ENCODE data around the gene NRF1. TPM values are rescaled to one million over a fixed set of nuclear protein-coding genes. Genes with fewer than 3 reads are reported as not detected.

Gene NRF1
- total RNA-seq, 2 donors from 2014 or later, result 19.2 to 37.6 TPM

DNA sequence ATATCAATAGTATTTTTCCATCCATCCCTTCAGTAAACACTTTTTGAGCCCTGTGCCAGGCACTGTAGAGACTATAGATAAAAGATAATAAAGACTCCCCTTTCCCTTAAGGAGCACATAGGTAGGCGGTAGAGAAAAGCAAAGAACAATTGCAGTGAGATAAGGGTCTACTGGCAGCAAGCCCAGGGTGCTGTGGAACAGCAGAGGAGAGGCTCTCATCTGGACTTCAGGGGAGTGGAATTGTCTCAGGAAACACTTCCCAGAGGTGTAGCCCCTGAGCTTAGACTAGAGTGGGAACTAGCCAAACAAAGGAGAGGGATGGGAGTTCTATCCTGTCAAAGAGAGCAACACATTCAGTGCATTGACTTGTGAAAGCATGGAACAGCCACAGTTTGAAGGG is 102.0 kb downstream of the NRF1 start:
- ATAC-seq (ENCODE audit: insufficient number of reproducible peaks, low FRiP score, low read depth), result no peak

DNA sequence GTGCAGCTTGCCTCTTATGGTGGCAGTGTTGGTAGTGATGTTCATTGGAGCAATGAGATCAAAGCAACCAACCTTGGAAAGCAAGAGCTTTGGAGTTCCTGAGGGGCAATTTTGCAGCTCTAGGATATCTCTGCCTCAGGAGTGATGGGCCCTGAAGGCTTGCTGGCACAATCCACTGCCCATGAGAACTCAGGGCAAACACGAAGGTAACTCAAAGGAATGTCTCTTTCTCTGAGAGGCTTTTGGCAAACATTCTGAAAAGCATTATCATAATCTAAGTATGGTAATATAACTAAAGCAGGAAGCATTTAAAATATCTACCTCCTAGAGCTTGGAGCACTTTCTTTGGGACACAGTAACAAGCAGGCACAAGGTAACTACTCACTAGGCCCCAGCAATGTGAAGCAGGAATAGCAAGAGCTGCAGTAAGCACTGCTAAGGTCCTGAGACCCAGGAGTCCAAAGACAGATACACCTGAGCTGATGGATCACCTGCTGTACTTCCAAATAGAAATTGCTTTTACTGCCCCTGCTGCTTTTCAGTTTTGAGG is 103.1 kb downstream of the NRF1 start:
- no peak overlapping the region for H3K4me3 ChIP-seq
- no peaks in the 10 kb centered on the region for H3K4me1 ChIP-seq (ENCODE audit: control insufficient read depth in 1 of 2, low read depth in 2 of 2)
- ATAC-seq (ENCODE audit: insufficient number of reproducible peaks, low FRiP score, low read depth) (no peak), DNase-seq (ENCODE audit: low spot score) (no peak)
- no peaks in the 10 kb centered on the region for H3K9me3 ChIP-seq
- H3K27me3 ChIP-seq (replicated peaks; ENCODE audit: insufficient read depth), result no peaks in the 10 kb centered on the region
- TF ChIP-seq, protein P1, sequence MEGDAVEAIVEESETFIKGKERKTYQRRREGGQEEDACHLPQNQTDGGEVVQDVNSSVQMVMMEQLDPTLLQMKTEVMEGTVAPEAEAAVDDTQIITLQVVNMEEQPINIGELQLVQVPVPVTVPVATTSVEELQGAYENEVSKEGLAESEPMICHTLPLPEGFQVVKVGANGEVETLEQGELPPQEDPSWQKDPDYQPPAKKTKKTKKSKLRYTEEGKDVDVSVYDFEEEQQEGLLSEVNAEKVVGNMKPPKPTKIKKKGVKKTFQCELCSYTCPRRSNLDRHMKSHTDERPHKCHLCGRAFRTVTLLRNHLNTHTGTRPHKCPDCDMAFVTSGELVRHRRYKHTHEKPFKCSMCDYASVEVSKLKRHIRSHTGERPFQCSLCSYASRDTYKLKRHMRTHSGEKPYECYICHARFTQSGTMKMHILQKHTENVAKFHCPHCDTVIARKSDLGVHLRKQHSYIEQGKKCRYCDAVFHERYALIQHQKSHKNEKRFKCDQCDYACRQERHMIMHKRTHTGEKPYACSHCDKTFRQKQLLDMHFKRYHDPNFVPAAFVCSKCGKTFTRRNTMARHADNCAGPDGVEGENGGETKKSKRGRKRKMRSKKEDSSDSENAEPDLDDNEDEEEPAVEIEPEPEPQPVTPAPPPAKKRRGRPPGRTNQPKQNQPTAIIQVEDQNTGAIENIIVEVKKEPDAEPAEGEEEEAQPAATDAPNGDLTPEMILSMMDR (IDR thresholded peaks at IDR 0.05), result no peak
- H3K27ac ChIP-seq, result no peak overlapping the region
- peaks cover 47% of the 10 kb centered on the region for H3K36me3 ChIP-seq

More for the DNA sequence above, 102.0 kb downstream of the NRF1 start:
- Histone ChIP-seq H3K9me3 (no peaks in the 10 kb centered on the region), H3K27ac (no peak overlapping the region), H3K27me3 (replicated peaks; ENCODE audit: insufficient read depth) (no peaks in the 10 kb centered on the region), H3K4me3 (no peak overlapping the region), H3K4me1 (ENCODE audit: control insufficient read depth in 1 of 2, low read depth in 2 of 2) (no peaks in the 10 kb centered on the region), H3K36me3 (peaks cover 52% of the 10 kb centered on the region)
- TF ChIP-seq, protein P1 (IDR thresholded peaks at IDR 0.05), result no peak
- DNase-seq (ENCODE audit: low spot score), result no peak

DNA sequence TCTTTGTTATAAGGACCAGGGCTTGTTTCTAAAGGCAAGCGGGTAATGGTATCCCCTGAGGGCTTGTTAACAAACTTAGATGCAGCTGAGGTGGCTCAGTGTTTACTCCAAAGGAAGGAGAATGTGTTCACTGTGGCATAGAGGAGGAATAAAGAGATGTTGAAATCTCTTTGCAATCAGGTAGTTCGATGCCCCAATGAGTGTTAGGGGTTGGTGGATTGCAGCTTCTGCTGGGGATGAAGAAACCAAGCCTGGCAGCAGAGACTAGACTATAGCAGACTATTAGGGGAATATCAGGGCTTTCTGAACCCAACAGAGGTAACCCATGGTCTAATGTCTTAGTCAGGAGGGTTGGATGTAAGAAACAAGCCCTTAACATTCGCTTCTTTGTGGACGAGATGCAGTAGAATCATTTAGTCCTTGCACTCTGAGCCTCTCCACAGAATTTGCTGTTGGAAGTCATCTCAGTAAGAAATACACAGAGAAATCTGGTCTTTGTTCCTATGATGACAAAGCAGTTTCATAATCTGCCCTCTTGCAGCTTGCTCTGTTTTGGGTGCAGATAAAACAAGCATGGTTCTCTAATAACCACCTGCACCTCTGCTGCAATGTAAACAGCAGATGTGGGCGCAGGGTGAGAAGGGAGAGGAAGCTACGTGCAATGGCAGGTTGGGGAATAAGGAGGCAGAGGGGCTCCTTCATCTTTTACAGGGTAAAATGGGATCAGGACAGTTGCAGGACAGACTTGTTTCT is 108.6 kb downstream of the NRF1 start:
- Histone ChIP-seq H3K27me3 (replicated peaks; ENCODE audit: insufficient read depth) (no peaks in the 10 kb centered on the region), H3K4me1 (ENCODE audit: control insufficient read depth in 1 of 2, low read depth in 2 of 2) (no peaks in the 10 kb centered on the region), H3K4me3 (no peak overlapping the region), H3K27ac (no peak overlapping the region), H3K36me3 (peaks cover 29% of the 10 kb centered on the region), H3K9me3 (no peaks in the 10 kb centered on the region)
- ATAC-seq (ENCODE audit: insufficient number of reproducible peaks, low FRiP score, low read depth) (no peak), DNase-seq (ENCODE audit: low spot score) (no peak)
- TF ChIP-seq, protein P1 (IDR thresholded peaks at IDR 0.05), result no peak

DNA sequence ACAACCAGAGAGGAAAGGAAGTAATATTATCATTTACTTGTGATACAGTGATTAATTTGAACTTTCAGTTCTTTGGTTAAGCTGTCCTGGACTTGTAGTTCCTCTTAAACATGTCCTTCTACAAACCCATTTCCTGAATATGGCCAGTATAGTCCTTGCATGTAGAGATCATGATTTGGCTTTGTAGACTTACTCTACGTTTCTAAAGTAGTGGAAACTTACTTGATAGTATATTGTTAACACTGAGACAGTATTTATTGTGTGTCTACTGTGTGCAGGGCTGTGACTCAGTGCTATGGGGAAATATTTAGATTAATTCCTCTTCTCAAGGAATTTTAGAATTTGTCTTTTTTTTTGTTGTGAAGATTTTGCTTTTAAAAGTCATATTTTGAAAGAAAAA is 109.5 kb downstream of the NRF1 start:
- TF ChIP-seq, protein P1 (IDR thresholded peaks at IDR 0.05), result no peak
- Histone ChIP-seq H3K9me3 (no peaks in the 10 kb centered on the region), H3K4me3 (no peak overlapping the region), H3K27ac (no peak overlapping the region), H3K27me3 (replicated peaks; ENCODE audit: insufficient read depth) (no peaks in the 10 kb centered on the region), H3K36me3 (peaks cover 29% of the 10 kb centered on the region), H3K4me1 (ENCODE audit: control insufficient read depth in 1 of 2, low read depth in 2 of 2) (no peaks in the 10 kb centered on the region)
- ATAC-seq (ENCODE audit: insufficient number of reproducible peaks, low FRiP score, low read depth) (no peak), DNase-seq (ENCODE audit: low spot score) (no peak)

DNA sequence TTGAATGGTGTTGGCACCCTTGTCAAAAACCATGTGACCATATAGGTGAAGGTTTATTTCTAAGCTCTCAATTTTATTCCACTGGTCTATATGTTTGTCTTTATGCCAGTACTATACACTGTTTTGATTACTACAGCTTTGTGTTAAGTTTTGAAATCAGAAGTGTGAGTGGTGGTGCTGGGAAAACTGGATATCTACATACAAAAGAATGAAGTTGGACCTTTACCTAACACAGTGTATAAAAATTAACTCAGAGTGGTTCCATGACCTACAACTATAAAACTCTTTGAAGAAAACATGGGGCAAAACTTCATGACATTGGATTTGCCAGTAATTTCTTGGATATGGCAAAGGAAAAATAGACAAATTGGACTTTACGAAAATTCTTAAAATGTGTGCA is 112.2 kb downstream of the NRF1 start:
- Histone ChIP-seq H3K27ac (no peak overlapping the region), H3K36me3 (peaks cover 20% of the 10 kb centered on the region), H3K4me1 (ENCODE audit: control insufficient read depth in 1 of 2, low read depth in 2 of 2) (no peaks in the 10 kb centered on the region), H3K9me3 (no peaks in the 10 kb centered on the region), H3K27me3 (replicated peaks; ENCODE audit: insufficient read depth) (no peaks in the 10 kb centered on the region), H3K4me3 (no peak overlapping the region)
- TF ChIP-seq, protein P1 (IDR thresholded peaks at IDR 0.05), result no peak
- DNase-seq (ENCODE audit: low spot score) (no peak), ATAC-seq (ENCODE audit: insufficient number of reproducible peaks, low FRiP score, low read depth) (no peak)

All from thoracic aorta (tissue), 2 donors.